Kidney (tissue), 14 donors: Measurements from ENCODE around the gene ADGRD1. TPM values are rescaled to one million over a fixed set of nuclear protein-coding genes. Genes with fewer than 3 reads are reported as not detected.

ENCODE experiments used
- DNase-seq, 5 donors: peaks; one replicate each; pipeline ENCODE4 v3.0.0-alpha.2; 2013 to 2020
- FAIRE-seq: peaks from 2 replicates; lab custom pipeline; 2012; peaks lifted over from hg19 to GRCh38; lab: Jason Lieb, UNC
- H3K27ac ChIP-seq, 2 donors: one replicate each; pipeline ENCODE4 v1.7.0; 2013; ENCODE audit warnings: low read depth in 2 of 2, low read length in 2 of 2, inconsistent platforms in 1 of 2
- H3K27me3 ChIP-seq: one replicate; pipeline ENCODE4 v1.7.1; 2013; ENCODE audit warnings: low read length, inconsistent platforms; ENCODE audit not compliant: control insufficient read depth, insufficient read depth
- H3K36me3 ChIP-seq, 3 donors: one replicate each; pipeline versions ENCODE4 v1.7.0 to v1.7.1; 2013; ENCODE audit warnings: low read length in 3 of 3, control low read depth in 1 of 3, inconsistent platforms in 1 of 3; ENCODE audit not compliant: insufficient read depth in 3 of 3, control insufficient read depth in 2 of 3
- H3K4me1 ChIP-seq, 3 donors: one replicate each; pipeline versions ENCODE4 v1.7.0 to v1.7.1; 2013; ENCODE audit warnings: low read length in 3 of 3, inconsistent platforms in 1 of 3, low read depth in 1 of 3; ENCODE audit not compliant: control insufficient read depth in 2 of 3, insufficient read depth in 2 of 3
- H3K4me3 ChIP-seq, 3 donors: one replicate each; pipeline versions ENCODE4 v1.7.0 to v1.8.1; 2013; ENCODE audit warnings: low read length in 3 of 3, control low read depth in 1 of 3, inconsistent platforms in 1 of 3
- H3K9ac ChIP-seq, 3 donors: one replicate each; pipeline versions ENCODE4 v1.7.0 to v1.7.1; 2013; ENCODE audit warnings: low read length in 3 of 3, control low read depth in 1 of 3, inconsistent platforms in 1 of 3
- H3K9me3 ChIP-seq, 3 donors: one replicate each; pipeline versions ENCODE4 v1.7.0 to v1.7.1; 2013; ENCODE audit warnings: low read length in 3 of 3, control low read depth in 1 of 3, inconsistent platforms in 1 of 3; ENCODE audit not compliant: control insufficient read depth in 2 of 3, insufficient read depth in 1 of 3
- intact Hi-C: fragments of 100-400 bp; cut with DNase I; formaldehyde crosslinking; loops from one replicate; pipeline ENCODE4 v1.11.1; 2022
- polyA plus RNA-seq: library from polyadenylated mRNA; stranded (reverse); fragments of 350-450 nt; fragmentation: Illumina TruSeq; extraction: RNeasy Lipid Tissue Mini Kit (QIAGEN cat#74804); gene quantifications from one replicate; pipeline ENCODE4 v1.2.3, GENCODE V29; 2014; ENCODE audit warnings: low read depth, low replicate concordance; ENCODE audit not compliant: insufficient read depth
- total RNA-seq: library from RNA; stranded (reverse); fragmentation: NEBNext Ultra II Directional; extraction: Animal tissue kit (Norgen Biotek cat#: 25700); gene quantifications from one replicate; pipeline ENCODE4 v1.2.1, GENCODE V29; 2021
- TF ChIP-seq, protein P1 (sequence below): IDR thresholded peaks from 3 replicates; pipeline ENCODE4 v1.5.1; 2012; ENCODE audit warnings: mild to moderate bottlenecking, moderate library complexity, borderline replicate concordance; ENCODE audit not compliant: insufficient read depth; ENCODE audit errors: extremely low read depth
- donor health status: control.
- donor health status: control.
- donor health status: control.
- donor health status: control.
- donor health status: control.
- donor health status: DM: yes; HTN: yes; CAD: no.
- donor health status: Normal renal cell carcinoma (clear cell type).

The ADGRD1 gene
- total and polyA plus RNA-seq, 2 donors from 2014 or later, result 1.7 to 6.7 TPM

DNA sequence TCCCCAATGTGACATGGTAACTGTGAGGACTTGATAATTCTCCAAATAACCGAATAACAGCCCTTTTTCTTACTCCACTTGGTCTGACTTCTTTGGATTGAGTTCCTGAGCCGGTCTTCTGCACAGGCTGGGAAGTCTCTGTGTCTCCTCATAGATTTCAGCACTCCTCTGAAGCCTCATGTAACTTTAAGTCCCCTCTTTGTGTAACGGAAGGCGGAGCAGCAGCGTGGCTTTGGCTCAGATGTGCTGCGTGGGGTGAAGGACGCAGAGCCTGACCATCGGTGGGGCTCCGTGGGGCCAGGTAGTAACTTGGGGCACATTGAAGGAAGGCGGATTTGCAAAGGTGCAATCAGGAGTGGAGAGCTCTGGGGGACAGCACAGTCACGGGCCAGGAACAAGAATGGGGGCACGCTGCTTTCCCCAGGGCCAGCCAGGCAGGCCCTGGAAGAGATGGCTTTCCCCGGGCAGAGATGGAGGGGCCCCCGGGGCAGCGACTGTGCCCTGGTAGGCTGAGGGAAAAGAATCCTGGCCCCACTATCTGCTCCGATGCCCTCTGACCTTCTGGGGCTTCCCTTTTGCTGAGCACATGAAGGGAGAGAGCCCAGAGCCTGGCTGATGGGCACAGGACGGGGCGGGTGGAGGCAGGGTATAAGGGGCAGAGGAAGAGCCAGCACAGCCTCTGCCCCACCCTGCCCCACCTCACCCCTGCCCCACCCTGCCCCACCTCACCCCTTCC lies 56.9 kb downstream of the ADGRD1 start:
- Histone ChIP-seq H3K36me3 (no peaks in the 10 kb centered on the region), H3K27me3 (no peaks in the 10 kb centered on the region), H3K9ac (no peak overlapping the region), H3K4me3 (no peak overlapping the region), H3K9me3 (no peaks in the 10 kb centered on the region), H3K4me1 (no peaks in the 10 kb centered on the region), H3K27ac (no peak overlapping the region)
- intact Hi-C loops, result no loop called here
- DNase-seq, result no peak
- TF ChIP-seq, protein P1, sequence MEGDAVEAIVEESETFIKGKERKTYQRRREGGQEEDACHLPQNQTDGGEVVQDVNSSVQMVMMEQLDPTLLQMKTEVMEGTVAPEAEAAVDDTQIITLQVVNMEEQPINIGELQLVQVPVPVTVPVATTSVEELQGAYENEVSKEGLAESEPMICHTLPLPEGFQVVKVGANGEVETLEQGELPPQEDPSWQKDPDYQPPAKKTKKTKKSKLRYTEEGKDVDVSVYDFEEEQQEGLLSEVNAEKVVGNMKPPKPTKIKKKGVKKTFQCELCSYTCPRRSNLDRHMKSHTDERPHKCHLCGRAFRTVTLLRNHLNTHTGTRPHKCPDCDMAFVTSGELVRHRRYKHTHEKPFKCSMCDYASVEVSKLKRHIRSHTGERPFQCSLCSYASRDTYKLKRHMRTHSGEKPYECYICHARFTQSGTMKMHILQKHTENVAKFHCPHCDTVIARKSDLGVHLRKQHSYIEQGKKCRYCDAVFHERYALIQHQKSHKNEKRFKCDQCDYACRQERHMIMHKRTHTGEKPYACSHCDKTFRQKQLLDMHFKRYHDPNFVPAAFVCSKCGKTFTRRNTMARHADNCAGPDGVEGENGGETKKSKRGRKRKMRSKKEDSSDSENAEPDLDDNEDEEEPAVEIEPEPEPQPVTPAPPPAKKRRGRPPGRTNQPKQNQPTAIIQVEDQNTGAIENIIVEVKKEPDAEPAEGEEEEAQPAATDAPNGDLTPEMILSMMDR, result no peak
- FAIRE-seq, result no peak

DNA sequence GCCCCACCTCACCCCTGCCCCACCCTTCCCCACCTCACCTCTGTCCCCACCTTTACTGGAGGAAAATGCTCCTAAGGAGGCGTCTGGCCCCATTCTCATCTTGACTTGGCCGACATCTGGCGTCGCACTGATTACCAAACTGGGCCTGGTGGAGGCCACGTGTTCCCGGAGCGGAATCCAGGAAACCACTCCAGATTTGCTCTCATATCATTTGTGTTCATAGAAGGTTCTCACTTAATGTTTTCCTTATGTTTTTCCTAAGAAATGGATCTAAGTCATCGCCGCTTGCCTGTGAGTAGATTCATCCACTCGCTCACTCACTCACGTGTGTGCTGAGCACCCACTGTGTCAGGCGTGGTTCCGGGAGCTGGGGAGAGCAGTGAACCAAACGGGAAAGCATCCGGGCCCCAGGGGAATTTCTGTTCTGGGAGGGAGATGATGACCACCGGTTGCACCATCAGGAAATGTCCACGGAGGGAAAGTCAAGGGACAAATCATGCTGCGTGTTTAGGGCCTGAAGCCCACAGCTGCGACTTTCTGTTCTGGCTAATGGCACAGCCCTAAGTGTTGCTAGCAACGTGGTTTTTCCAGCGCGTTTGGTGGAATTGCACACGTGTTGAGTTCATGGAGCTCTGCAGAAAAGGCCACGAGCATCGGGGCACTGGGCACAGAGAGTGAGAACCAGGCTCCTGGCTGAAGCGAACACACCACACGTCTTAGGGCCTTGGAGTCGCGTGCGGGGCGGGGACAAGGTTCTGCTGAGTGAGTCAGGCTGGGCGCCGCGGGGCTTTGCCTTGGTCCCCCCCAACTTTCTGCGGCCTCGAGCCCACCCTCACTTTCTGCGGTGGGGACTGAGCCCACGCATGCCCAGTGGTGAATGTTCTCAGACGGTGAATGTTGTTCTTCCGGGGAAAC lies 57.7 kb downstream of the ADGRD1 start:
- no peaks in the 10 kb centered on the region for H3K27me3 ChIP-seq
- TF ChIP-seq, protein P1, result no peak
- H3K9ac ChIP-seq, result no peak overlapping the region
- FAIRE-seq (no peak), DNase-seq (no peak)
- intact Hi-C loops, result no loop called here
- H3K36me3 ChIP-seq, result no peaks in the 10 kb centered on the region
- no peak overlapping the region for H3K4me3 ChIP-seq
- H3K27ac ChIP-seq, result no peak overlapping the region
- no peaks in the 10 kb centered on the region for H3K4me1 ChIP-seq
- no peaks in the 10 kb centered on the region for H3K9me3 ChIP-seq

DNA sequence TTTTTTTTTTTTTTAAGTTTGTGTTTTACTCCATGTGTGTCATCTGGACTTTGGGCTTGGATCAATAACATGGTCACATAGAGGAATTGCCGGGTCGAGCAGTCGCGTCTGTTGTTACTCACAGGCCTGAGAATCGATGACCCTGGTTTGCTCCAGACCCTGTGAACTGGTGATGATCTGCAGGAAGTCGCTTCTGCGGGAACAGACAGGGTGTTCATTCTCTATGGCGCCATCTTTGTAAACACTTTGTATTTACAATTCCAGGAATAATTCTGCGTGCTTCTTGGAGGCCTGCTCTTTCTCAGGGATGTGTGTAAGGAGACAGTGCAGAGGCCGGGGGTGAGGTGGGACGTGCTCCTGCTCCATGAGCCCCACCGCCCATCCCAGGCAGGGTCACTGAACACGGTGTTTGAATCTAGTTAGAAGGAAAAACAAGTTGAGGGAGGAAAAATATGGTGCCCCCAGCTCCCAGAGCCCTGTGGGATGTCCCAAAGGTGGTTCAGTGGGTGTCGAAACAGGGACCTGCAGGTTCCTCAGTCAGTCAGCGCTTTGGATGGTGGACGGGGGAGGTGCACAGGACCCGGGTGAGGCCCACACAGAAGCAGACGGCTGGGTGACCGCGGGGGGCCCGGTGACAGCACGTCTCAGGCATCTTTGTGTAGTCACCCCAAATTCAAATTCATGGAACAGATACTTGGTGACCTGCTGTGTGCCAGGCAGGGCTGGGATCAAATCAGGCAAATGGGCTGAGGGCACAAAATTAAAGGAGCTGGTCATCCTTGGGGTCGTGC lies 58.8 kb downstream of the ADGRD1 start:
- Histone ChIP-seq H3K27ac (no peak overlapping the region), H3K36me3 (no peaks in the 10 kb centered on the region), H3K27me3 (no peaks in the 10 kb centered on the region), H3K9me3 (no peaks in the 10 kb centered on the region), H3K9ac (no peak overlapping the region), H3K4me3 (no peak overlapping the region), H3K4me1 (no peaks in the 10 kb centered on the region)
- FAIRE-seq, result no peak
- intact Hi-C loops, result no loop called here
- DNase-seq, result no peak
- TF ChIP-seq, protein P1, result no peak
